Right kidney (tissue), 1 donor: ENCODE data around the gene CARNS1.
A peak's percentile ranks its signal among the peaks of the same experiment; 100 is the strongest.

Source experiments
- DNase-seq: peaks from one replicate; pipeline ENCODE4 v3.0.0-alpha.2; 2016

The CARNS1 gene

GRCh38 chr11:67375320-67376055 lies 40.0 kb upstream of the CARNS1 start:
- DNase-seq = peak; percentile 11

- DNase-seq = peak; percentile 21
Measured at GRCh38 chr11:67376063-67376820, 39.2 kb upstream of the CARNS1 start.

GRCh38 chr11:67376873-67377808 lies 38.3 kb upstream of the CARNS1 start:
- peak; percentile 1 for DNase-seq

DNA sequence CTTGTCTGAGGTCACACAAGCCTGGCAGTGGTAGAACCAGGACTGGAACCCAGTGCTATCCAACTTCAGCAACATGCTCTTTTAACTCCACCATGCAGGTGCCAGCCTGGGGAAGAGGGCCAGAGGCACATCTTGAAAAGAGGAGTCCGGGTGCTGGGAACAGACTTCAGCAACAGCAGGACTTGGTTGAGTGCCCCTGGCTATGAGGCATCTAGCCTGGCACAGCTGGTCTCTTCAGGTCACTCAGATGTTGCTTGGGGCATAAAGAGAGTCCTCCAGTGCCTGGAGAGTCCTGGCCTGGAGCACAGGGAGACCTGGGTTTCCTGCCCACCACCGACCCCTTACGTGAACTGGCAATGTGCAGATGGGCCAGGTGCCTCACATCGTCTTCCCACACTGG lies 36.9 kb upstream of the CARNS1 start:
- peak; percentile 0 for DNase-seq

DNA sequence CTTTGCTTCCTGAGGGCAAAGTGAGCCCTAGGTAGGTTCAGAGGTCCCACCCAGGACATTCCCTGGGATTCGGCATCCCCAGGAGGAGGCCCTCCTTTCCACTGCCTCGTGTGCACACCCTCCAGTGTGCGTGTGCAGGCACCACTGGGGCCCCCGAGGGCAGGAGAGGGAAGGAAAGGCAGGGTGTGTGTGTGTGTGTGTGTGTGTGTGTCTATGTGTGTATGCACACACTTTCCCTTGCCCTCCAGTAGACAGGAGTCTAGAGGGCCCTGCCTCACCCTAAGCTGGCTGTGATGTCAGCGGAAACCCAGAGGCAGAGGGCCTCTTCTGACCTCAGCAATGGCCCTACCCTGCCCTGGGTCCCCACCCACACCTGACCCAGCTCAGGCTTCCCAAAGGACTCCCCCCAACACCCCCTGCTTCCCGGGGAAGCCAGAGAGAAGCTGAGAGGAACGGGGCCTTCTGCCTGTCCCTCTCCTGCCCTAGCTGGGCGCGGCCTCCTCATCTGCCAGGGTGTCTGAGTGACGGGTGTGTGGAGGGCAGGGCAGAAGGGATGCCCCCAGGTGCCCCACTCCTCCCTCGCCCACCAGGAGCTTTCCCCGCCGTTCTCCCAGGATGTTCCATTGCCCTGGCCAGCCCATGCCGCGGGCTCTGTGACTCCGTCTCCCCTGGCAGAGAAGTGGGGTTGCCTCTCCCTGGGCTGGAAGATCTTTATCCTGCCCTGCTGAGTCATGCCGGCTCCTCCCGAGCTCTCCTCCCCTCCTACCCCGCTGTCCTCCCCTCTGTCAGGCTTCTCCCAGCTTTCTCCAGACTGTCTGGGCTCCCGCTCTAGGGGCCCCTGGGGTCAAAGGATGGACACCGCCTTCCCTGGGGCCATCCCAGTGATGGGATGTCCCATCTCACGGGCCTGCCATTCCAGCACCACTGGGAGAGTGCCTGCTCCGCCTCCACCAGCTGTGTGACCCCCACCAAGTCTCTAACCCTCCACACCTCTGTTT lies 36.1 kb upstream of the CARNS1 start:
- peak; percentile 5 for DNase-seq

GRCh38 chr11:67381244-67381972 lies 34.1 kb upstream of the CARNS1 start:
- DNase-seq = peak; percentile 1

GRCh38 chr11:67382276-67383136 lies 33.0 kb upstream of the CARNS1 start:
- peak; percentile 60 for DNase-seq

GRCh38 chr11:67384851-67385366 lies 30.6 kb upstream of the CARNS1 start:
- no peak for DNase-seq

DNA sequence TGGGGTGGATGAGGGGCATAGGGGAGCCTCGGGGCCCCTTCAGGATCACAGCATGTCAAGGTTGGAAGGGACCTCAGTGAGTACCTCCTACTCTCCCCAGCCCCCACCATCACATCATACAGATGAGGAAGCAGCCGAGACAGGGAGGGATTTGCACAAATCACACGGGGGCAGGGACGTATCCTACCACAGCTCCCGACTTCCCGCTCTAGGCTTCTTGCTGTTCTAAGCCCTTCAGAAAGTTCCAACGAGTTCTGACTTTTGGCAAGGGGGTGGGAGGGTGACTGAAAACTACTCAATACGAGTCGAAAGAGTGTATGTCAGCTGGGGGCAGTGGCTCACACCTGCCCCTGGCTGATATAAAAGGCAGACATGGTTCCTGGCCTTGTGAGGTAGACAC lies 28.4 kb upstream of the CARNS1 start:
- DNase-seq = no peak

DNA sequence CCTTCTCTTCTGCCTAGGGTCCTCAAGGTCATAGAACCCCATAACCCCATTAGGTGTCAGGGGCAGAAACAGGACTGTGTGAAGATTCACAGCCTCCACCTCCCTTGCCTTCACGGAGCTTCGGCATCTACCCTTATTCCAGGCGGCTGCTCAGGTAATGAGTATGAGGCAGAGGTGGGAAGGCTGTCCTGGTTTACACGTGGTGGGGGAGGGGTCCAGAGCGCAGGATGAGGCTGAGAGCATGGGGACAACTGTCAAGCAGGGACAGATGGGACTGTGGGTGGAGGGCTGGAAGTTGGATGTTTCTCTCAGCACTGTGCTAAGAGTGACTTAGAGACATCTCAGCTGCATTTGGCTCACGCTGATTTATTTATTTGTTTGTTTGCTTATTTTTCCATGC lies 28.0 kb upstream of the CARNS1 start:
- DNase-seq = no peak

DNA sequence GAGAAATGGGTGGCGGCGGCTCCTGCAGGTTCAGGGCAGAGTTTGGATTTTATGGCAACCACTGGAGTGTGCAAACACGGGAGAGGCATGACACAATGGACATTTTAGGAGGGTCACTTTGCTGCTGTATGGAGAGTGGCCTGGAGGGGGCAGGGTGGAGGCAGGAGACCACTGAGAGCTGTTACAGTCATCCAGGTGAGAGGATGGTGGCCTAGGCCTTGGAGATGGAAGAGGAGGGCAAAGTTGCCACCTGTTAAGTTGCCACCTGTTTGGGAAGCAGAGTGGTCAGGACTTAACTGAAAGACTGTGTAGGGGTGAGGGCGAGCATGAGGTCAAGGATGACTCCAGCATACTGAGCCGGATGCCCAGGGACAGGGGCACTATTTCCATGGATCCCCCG lies 26.0 kb upstream of the CARNS1 start:
- no peak for DNase-seq

- no peak for DNase-seq
Measured at GRCh38 chr11:67390947-67391303, 24.6 kb upstream of the CARNS1 start.

DNA sequence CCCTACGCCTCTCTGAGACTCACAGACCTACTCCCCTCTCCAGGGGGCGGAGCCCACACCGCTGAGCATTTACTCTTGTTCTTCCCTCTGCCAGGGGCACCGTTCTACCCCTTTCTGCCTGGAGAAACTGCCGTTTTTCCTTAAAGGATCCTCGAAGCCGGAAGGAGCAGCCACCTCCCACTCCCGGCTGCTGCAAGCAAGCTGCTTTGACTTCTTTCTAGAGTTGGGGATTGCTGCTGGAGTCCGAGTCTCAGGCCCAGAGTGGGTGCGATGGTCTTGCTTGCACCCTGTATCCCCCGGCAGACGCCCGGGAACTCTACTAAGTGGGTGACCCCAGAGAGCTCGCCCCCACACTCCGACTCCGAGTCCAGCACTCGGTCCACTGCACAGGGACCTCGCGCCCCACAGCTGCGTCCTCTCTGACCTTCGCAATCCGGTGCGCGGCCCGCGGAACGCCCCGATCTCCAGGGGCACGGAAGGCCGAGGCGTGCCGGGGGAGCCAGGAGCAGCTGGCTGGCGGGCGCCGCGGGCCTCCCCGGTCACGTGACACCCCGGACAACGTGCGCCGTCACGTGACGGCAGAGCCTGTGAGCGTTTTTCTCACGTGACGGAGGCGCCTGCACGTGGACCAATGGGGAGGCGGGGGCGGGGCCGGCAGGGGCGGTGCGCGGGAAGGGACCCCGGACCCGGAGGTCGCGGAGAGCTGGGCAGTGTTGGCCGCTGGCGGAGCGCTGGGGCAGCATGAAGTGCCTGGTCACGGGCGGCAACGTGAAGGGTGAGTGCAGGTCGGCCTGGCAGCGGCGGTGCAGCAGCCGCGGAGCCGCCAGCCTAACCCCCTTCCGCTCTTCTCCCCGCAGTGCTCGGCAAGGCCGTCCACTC lies 23.9 kb upstream of the CARNS1 start, which contains the start of gene RAD9A:
Gene RAD9A, plus strand, starts transcription at position 683 of the 879 bp plus-strand sequence. Its CDS starts 59 bp downstream, at position 742.
- DNase-seq = peak; percentile 87

GRCh38 chr11:67392183-67392715 lies 23.2 kb upstream of the CARNS1 start:
- DNase-seq = no peak

DNA sequence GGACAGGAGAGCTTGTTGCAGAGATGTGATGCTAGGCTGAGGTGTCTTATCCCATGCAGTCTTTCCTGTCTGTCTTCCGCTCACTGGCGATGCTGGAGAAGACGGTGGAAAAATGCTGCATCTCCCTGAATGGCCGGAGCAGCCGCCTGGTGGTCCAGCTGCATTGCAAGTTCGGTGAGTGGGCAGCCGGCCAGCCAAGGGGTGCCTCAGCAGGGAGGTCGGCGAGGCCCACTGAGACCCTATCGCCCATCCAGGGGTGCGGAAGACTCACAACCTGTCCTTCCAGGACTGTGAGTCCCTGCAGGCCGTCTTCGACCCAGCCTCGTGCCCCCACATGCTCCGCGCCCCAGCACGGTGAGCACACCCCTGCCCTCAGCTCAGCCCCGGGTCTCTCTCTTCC lies 22.0 kb upstream of the CARNS1 start:
- DNase-seq = no peak

DNA sequence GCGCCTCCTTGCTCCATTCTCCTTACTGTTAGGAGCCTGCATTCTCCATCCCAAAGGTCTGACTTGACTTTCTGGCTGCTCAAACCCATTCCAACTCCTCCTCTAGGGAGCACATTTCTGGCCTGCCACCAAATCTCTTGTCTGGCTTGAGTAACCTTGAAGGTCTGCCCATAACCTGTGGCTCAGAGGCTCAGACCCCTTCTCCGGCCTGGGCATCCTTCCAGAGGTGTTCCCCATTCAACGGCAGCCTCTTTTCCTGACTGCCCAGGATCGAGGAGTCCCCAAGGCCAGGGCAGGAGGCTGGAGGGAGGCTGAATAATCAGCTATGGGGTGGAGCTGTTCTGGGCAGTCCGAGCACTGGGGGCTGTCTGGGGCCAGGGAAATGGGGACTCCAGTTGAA lies 21.5 kb upstream of the CARNS1 start:
- no peak for DNase-seq

GRCh38 chr11:67395555-67396258 lies 19.8 kb upstream of the CARNS1 start:
- DNase-seq = no peak

- no peak for DNase-seq
Measured at GRCh38 chr11:67396259-67396581, 19.3 kb upstream of the CARNS1 start.
